Stimulated activated naive CD8-positive, alpha-beta T cell treated with anti-CD3 and anti-CD28 coated beads, Interleukin-15, Interleukin-2, amounts not matched to agents 100 ng/mL and 50 ng/mL, for 24 hours (primary cell): Measurements from ENCODE around the gene FRMD4B.
"Not testable (repeated sequence)": the region's sequence is repeated elsewhere in the genome, so short reads cannot be mapped to it uniquely, and the experiment has no call there.

ENCODE experiments used
- H3K27ac Mint-ChIP-seq: one replicate; pipeline ENCODE4 v1.8.0; 2021; ENCODE audit warnings: mild to moderate bottlenecking, mixed read lengths
- H3K27me3 Mint-ChIP-seq: one replicate; pipeline ENCODE4 v1.8.0; 2021; ENCODE audit warnings: mixed read lengths
- H3K36me3 Mint-ChIP-seq: one replicate; pipeline ENCODE4 v1.8.0; 2021; ENCODE audit warnings: low read depth, mixed read lengths
- H3K4me1 Mint-ChIP-seq: one replicate; pipeline ENCODE4 v1.8.0; 2021; ENCODE audit warnings: low read depth, mixed read lengths
- H3K4me3 Mint-ChIP-seq: one replicate; pipeline ENCODE4 v1.8.0; 2021; ENCODE audit warnings: mild to moderate bottlenecking, mixed read lengths
- H3K9me3 Mint-ChIP-seq: one replicate; pipeline ENCODE4 v1.8.0; 2021; ENCODE audit warnings: mixed read lengths

Gene FRMD4B

DNA sequence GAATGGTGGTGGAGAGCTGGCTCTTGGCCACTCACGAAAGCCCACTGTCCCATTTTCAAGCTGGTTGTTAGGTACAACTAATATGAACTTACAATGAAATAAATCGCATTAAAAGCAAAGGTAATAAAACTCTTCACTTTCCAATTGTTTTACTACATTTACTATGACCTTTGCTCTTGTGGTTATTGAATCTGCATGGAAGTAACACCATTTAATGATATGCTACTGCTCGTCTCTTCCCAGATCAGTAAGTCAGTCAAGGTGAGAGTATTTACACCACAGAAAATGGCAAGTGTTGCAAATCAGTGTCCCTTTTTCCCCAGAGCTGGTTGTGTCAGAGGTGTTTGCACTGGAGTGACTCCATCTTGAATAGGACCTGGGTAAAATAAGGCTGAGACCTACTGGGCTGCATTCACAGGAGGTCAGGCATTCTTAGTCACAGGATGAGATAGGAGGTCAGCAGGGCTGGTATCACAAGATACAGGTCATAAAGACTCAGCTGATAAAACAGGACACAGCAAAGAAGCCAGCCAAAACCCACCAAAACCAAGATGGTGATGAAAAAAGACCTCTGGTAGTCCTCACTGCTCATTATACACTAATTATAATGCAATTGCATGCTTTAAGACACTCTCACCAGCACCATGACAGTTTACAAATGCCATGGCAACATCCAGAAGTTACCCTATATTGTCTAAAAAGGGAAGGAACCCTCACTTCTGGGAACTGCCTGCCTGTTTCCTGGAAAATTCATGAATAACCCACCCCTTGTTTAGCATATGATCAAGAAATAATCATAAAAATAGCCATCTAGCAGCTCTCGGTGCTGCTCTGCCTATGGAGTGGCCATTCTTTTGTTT is 57.6 kb downstream of the FRMD4B start:
- Mint-ChIP-seq H3K27ac (peak overlapping the region; percentile 88), H3K36me3 (no peaks in the 10 kb centered on the region), H3K4me3 (peak overlapping the region; percentile 27), H3K9me3 (no peaks in the 10 kb centered on the region), H3K27me3 (no peaks in the 10 kb centered on the region), H3K4me1 (peaks cover 48% of the 10 kb centered on the region)

- Mint-ChIP-seq H3K9me3 (no peaks in the 10 kb centered on the region), H3K4me1 (peaks cover 48% of the 10 kb centered on the region), H3K27me3 (no peaks in the 10 kb centered on the region), H3K36me3 (no peaks in the 10 kb centered on the region), H3K4me3 (peak overlapping the region; percentile 59), H3K27ac (peak overlapping the region; percentile 88)
These were observed 59.0 kb downstream of the FRMD4B start for GRCh38 chr3:69326855-69327300.

- H3K36me3 Mint-ChIP-seq: no peaks in the 10 kb centered on the region
- no peaks in the 10 kb centered on the region for H3K9me3 Mint-ChIP-seq
- no peak overlapping the region for H3K4me3 Mint-ChIP-seq
- peak overlapping the region; percentile 56 for H3K27ac Mint-ChIP-seq
- H3K4me1 Mint-ChIP-seq: peaks cover 48% of the 10 kb centered on the region
- H3K27me3 Mint-ChIP-seq: no peaks in the 10 kb centered on the region
These were observed 60.7 kb downstream of the FRMD4B start for GRCh38 chr3:69325151-69325550.

GRCh38 chr3:69324362-69325025 is 61.4 kb downstream of the FRMD4B start:
- H3K27me3 Mint-ChIP-seq: no peaks in the 10 kb centered on the region

DNA sequence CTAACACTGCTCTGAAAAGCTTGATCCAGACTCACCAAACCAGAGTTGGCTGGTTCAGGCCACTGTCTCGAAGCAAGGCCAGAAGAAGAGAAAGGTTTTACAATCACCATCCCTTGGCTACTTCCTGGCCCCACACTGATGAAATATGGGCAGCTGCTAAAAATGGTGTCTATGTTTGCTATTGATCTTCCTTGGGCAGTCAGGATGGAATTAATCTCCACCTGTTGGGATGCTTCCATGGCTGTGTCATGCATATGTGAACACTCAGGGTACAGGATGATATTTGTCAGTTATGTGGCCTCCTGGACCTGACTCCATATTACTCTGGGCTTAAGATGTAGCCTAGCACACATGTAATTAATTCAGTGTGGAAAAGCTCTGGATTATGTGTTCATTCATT is 61.9 kb downstream of the FRMD4B start:
- H3K9me3 Mint-ChIP-seq: no peaks in the 10 kb centered on the region
- no peak overlapping the region for H3K4me3 Mint-ChIP-seq
- H3K27ac Mint-ChIP-seq: no peak overlapping the region
- no peaks in the 10 kb centered on the region for H3K36me3 Mint-ChIP-seq
- no peaks in the 10 kb centered on the region for H3K27me3 Mint-ChIP-seq
- H3K4me1 Mint-ChIP-seq: peaks cover 46% of the 10 kb centered on the region

More at GRCh38 chr3:69324362-69325025, 61.4 kb downstream of the FRMD4B start:
- Mint-ChIP-seq H3K4me3 (no peak overlapping the region), H3K27ac (peak overlapping the region; percentile 56), H3K4me1 (peaks cover 48% of the 10 kb centered on the region), H3K9me3 (no peaks in the 10 kb centered on the region), H3K36me3 (no peaks in the 10 kb centered on the region)

DNA sequence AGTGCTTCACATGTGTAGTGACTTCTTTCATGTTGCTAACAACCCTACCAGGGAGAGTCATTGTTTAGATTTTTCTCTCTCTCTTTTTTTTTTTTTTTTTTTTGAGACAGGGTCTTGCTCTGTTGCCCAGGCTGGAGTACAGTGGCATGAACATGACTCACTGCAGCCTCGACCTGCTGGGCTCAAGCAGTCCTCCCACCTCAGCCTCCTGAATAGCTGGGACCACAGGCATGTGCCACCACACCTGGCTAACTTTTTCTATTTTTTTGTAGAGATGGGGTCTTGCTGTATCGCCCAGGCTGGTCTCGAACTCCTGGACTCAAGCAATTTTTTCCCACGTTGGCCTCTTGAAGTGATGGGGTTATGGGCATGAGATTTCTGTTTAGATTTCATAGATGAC is 63.4 kb downstream of the FRMD4B start:
- H3K9me3 Mint-ChIP-seq, H3K27ac Mint-ChIP-seq, H3K4me3 Mint-ChIP-seq, H3K36me3 Mint-ChIP-seq, H3K27me3 Mint-ChIP-seq: not testable (repeated sequence)
- peaks cover 32% of the 10 kb centered on the region for H3K4me1 Mint-ChIP-seq

- Mint-ChIP-seq H3K4me1 (peaks cover 28% of the 10 kb centered on the region), H3K27ac (no peak overlapping the region), H3K9me3 (no peaks in the 10 kb centered on the region), H3K27me3 (no peaks in the 10 kb centered on the region), H3K4me3 (no peak overlapping the region), H3K36me3 (no peaks in the 10 kb centered on the region)
These were observed 63.8 kb downstream of the FRMD4B start for GRCh38 chr3:69322158-69322509.

DNA sequence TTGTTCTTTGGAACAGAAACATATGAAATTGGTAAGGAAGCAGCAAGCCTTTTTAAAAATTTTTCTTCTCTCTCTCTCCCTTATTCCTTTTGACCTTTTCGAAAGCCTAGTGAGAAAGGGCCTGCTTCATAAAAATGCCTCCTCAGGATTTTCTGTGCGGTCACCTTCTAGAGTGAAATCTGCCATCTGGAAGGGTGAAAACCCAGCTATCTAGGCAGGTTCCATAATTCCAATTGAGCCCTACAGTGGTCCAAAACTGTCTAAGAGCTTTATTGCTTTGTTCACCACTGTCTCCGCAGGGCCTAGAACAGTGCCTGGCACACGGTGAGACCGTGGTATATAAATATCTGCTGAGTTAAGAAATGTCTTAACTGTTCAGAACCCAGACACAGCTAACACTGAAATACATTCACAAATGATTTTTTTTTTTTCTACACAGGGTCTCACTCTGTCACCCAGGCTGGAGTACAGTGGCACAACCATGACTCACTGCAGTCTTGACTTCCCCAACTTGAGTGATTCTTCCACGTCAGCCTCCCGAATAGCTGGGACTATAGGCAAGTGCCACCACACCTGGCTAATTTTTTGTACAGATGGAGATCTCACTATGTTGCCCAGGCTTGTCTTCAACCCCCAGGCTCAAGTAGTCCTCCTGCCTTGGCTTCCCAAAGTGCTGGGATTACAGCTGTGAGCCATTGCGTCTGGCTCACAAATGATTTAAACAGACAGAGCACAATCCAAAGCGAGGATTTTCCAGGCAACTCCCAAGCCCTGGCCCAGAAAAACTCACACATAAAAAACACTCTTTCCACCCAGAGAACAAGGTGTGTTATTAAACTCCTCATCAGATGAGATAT is 64.4 kb downstream of the FRMD4B start:
- Mint-ChIP-seq H3K4me3 (no peak overlapping the region), H3K27me3 (no peaks in the 10 kb centered on the region), H3K36me3 (no peaks in the 10 kb centered on the region), H3K27ac (no peak overlapping the region), H3K4me1 (peaks cover 22% of the 10 kb centered on the region), H3K9me3 (no peaks in the 10 kb centered on the region)

GRCh38 chr3:69320871-69321271 is 65.0 kb downstream of the FRMD4B start:
- no peaks in the 10 kb centered on the region for H3K27me3 Mint-ChIP-seq
- H3K4me3 Mint-ChIP-seq: no peak overlapping the region
- no peaks in the 10 kb centered on the region for H3K9me3 Mint-ChIP-seq
- H3K36me3 Mint-ChIP-seq: no peaks in the 10 kb centered on the region
- no peak overlapping the region for H3K27ac Mint-ChIP-seq
- peaks cover 16% of the 10 kb centered on the region for H3K4me1 Mint-ChIP-seq

DNA sequence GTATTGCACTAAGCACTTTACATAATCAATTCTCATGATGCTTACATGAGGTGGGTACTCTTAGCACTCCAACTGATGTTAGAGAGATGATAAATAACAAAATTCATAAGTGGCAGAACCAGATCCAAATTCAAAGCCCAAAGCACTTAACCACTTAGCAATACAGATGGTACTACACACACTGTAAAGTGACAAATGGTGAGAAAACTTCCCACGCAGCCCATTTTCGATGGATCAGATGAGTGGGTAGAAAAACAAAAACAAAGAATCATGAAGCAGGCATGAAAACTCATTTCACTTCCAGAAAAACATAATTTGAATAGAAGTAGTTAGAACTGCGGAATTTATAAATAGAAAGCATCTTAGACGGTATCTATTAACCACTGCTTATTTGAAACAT is 66.2 kb downstream of the FRMD4B start:
- Mint-ChIP-seq H3K4me1 (peaks cover 4% of the 10 kb centered on the region), H3K36me3 (no peaks in the 10 kb centered on the region), H3K4me3 (no peak overlapping the region), H3K9me3 (no peaks in the 10 kb centered on the region), H3K27ac (no peak overlapping the region), H3K27me3 (no peaks in the 10 kb centered on the region)

- Mint-ChIP-seq H3K4me3 (no peak overlapping the region), H3K27ac (no peak overlapping the region), H3K27me3 (no peaks in the 10 kb centered on the region), H3K9me3 (no peaks in the 10 kb centered on the region), H3K36me3 (no peaks in the 10 kb centered on the region), H3K4me1 (no peaks in the 10 kb centered on the region)
These were observed 67.5 kb downstream of the FRMD4B start for GRCh38 chr3:69318410-69318809.

DNA sequence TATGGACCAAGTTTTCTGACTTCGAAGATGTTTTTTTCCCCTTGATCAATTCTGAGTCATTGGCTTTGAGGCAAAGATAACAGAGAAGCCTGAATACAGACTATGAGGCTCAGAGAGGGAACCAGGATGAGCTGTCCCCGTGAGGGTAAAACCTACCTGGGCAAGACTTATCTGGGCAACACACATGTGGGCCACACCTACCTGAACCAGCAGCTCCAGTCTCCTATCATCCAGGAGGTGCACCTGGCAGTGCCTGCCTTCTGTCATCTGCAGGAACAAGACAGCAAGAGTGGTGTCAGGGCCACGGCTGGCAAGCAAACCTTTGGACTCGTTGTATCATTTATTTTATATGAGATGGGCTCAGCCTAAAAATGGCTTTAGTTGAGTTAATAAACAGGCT is 72.6 kb downstream of the FRMD4B start:
- Mint-ChIP-seq H3K9me3 (no peaks in the 10 kb centered on the region), H3K4me1 (no peaks in the 10 kb centered on the region), H3K27ac (no peak overlapping the region), H3K27me3 (no peaks in the 10 kb centered on the region), H3K36me3 (no peaks in the 10 kb centered on the region), H3K4me3 (no peak overlapping the region)

DNA sequence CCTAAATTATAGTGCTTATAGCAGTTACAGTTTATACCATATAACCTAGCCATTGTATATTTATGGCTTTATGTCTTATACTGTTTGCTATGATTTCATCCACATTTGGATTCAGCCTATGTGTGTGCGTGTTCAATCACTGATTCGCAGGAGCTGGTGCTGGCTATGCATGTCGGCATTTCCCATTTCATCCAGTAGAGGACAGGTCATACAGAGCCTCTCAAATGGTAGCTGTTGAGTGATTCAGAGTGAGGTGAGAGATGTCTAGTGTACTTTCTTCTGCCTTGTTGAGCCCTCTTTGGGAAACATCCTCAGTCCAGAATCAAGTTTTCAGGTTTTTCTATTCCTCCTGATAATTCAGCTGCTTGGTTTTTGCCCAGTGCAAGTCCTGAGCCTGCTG is 76.1 kb downstream of the FRMD4B start:
- H3K27ac Mint-ChIP-seq: no peak overlapping the region
- H3K4me3 Mint-ChIP-seq: no peak overlapping the region
- H3K4me1 Mint-ChIP-seq: peaks cover 20% of the 10 kb centered on the region
- H3K36me3 Mint-ChIP-seq: no peaks in the 10 kb centered on the region
- H3K27me3 Mint-ChIP-seq: no peaks in the 10 kb centered on the region
- no peaks in the 10 kb centered on the region for H3K9me3 Mint-ChIP-seq

DNA sequence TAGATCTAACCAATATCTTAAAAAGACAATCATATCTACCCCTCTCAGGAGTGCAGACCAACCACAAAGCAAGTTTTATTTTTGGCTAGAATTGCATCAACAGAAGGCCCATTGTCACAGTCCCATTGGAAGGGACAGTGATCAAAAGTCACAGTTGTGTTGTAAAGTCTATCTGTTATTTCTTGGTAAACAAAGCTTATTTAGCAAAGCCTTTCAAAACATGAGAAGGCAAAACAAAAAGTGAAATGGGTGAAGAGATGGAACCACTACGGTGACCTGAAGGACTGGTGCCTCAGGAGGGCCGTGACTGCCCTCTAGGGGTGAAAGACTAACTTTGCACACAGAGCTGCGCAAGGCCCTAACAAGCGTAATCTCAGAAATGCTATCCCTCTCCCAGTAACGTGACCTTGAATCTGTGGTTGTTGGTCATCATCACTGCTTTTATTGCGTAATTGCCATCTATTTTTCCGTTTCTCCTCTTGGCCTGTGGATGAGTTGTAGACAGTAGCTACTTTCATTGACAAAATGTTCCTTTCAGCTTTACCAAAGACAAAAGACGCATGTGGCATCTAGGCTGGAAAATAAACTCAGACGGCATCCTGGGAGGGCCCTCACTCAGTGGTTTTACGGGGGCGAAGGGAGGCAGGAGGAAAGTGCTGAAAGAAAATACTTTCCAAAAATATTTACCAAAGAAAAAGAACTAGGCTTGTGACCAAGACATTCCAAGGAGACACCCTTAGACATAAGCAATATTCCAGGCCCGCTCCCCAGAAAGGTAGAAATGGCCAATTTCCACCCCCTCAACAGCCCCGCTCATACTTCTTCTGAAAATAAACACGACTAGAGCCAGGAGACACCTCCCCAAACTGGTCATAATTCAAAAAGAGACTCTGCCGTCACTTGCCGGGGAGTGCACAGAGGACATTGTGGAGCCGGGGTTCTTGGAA is 79.4 kb downstream of the FRMD4B start:
- peak overlapping the region; percentile 63 for H3K27ac Mint-ChIP-seq
- peak overlapping the region; percentile 42 for H3K4me3 Mint-ChIP-seq
- no peaks in the 10 kb centered on the region for H3K27me3 Mint-ChIP-seq
- H3K9me3 Mint-ChIP-seq: no peaks in the 10 kb centered on the region
- peaks cover 27% of the 10 kb centered on the region for H3K4me1 Mint-ChIP-seq
- H3K36me3 Mint-ChIP-seq: no peaks in the 10 kb centered on the region
